ENCODE results near the gene RASEF.

DNA sequence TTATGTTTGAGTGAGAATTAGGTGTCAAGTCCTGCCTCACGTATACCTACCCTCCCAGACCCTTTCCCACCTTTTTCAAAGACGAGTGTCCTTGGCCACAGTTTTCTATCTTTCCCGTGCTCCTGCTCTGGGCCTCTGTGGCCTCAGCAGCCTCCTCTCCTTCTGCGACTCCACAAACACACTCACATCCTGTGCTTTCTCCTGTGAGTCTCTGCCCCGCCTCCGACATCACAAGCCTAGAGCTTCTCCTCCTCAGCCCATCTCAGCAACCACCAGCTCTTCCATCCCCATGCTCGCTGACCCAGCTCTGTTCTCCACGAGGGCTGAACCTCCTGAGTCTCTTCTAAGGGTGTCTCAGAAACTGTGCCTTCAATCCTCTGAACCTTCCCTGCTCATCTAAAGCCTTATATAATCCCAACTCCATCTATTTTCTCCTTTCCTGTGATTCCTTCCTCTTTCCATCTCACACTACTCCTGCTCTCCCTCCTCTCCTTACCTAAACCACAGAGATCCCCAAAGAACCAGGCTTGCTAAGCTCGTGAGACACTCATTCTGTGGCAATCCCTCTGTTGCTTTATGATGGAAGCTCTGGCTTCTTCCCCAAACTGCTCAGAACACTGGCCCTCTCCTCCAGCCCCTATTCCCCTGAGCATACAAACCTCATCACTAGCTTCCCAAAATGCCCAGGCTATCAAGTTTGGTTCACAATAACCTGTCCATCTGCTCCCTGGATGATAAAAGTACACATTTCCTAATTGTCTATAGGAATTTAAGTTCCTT lies 55.2 kb downstream of the RASEF start:
- TF ChIP-seq, protein P1, sequence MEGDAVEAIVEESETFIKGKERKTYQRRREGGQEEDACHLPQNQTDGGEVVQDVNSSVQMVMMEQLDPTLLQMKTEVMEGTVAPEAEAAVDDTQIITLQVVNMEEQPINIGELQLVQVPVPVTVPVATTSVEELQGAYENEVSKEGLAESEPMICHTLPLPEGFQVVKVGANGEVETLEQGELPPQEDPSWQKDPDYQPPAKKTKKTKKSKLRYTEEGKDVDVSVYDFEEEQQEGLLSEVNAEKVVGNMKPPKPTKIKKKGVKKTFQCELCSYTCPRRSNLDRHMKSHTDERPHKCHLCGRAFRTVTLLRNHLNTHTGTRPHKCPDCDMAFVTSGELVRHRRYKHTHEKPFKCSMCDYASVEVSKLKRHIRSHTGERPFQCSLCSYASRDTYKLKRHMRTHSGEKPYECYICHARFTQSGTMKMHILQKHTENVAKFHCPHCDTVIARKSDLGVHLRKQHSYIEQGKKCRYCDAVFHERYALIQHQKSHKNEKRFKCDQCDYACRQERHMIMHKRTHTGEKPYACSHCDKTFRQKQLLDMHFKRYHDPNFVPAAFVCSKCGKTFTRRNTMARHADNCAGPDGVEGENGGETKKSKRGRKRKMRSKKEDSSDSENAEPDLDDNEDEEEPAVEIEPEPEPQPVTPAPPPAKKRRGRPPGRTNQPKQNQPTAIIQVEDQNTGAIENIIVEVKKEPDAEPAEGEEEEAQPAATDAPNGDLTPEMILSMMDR (IDR thresholded peaks at IDR 0.05; ENCODE audit: low read length) = no peak
- no peak for TF ChIP-seq EZH2 (IDR thresholded peaks at IDR 0.05; ENCODE audit: borderline replicate concordance, low read length)

Data from OCI-LY1 (cell line).